Measurements from ENCODE around the gene MAP2K4.

Gene MAP2K4

GRCh38 chr17:12021623-12022140, 1.0 kb downstream of the MAP2K4 start:
- TF ChIP-seq ZFX (IDR thresholded peaks at IDR 0.05) = no peak
- TF ChIP-seq CTCF (conservative IDR thresholded peaks at IDR 0.05) = no peak
- peak overlapping the region; percentile 97 for H3K27ac ChIP-seq

- H3K27ac ChIP-seq = no peak overlapping the region
These were observed 1.6 kb downstream of the MAP2K4 start for GRCh38 chr17:12022310-12022709.

GRCh38 chr17:12024327-12024726, 3.6 kb downstream of the MAP2K4 start:
- no peak overlapping the region for H3K27ac ChIP-seq
- no peak for TF ChIP-seq CTCF (conservative IDR thresholded peaks at IDR 0.05)
- TF ChIP-seq ZFX (IDR thresholded peaks at IDR 0.05) = no peak

More at GRCh38 chr17:12022310-12022709, 1.6 kb downstream of the MAP2K4 start:
- TF ChIP-seq ZFX (IDR thresholded peaks at IDR 0.05) (no peak), CTCF (conservative IDR thresholded peaks at IDR 0.05) (no peak)

- TF ChIP-seq ZFX (IDR thresholded peaks at IDR 0.05) = no peak
- no peak for TF ChIP-seq CTCF (conservative IDR thresholded peaks at IDR 0.05)
These were observed 7.0 kb downstream of the MAP2K4 start for GRCh38 chr17:12027658-12028057.

GRCh38 chr17:12028611-12029010, 7.9 kb downstream of the MAP2K4 start:
- no peak overlapping the region for H3K27ac ChIP-seq
- TF ChIP-seq ZFX (IDR thresholded peaks at IDR 0.05) (no peak), CTCF (conservative IDR thresholded peaks at IDR 0.05) (no peak)

More at GRCh38 chr17:12027658-12028057, 7.0 kb downstream of the MAP2K4 start:
- no peak overlapping the region for H3K27ac ChIP-seq

- TF ChIP-seq CTCF (conservative IDR thresholded peaks at IDR 0.05) (no peak), ZFX (IDR thresholded peaks at IDR 0.05) (no peak)
- no peak overlapping the region for H3K27ac ChIP-seq
These were observed 13.9 kb downstream of the MAP2K4 start for GRCh38 chr17:12034538-12034937.

GRCh38 chr17:12035673-12036072, 15.0 kb downstream of the MAP2K4 start:
- H3K27ac ChIP-seq = no peak overlapping the region
- TF ChIP-seq ZFX (IDR thresholded peaks at IDR 0.05) (no peak), CTCF (conservative IDR thresholded peaks at IDR 0.05) (no peak)
